WERI-Rb-1 (cell line): ENCODE results near the gene RIPPLY2.
"Not testable (repeated sequence)": the region's sequence is repeated elsewhere in the genome, so short reads cannot be mapped to it uniquely, and the experiment has no call there.

Source experiments
- DNase-seq: peaks from one replicate; pipeline ENCODE4 v3.0.0-alpha.2; 2020
- H3K27ac ChIP-seq: fragments of 250-450 bp; sonication (Bioruptor Pico); 2 replicates; pipeline ENCODE4 v1.5.1; 2020; ENCODE audit warnings: mild to moderate bottlenecking, moderate library complexity
- H3K27me3 ChIP-seq: fragments of 250-450 bp; sonication (Bioruptor Pico); 2 replicates; pipeline ENCODE4 v1.5.1; 2021; ENCODE audit warnings: mild to moderate bottlenecking, low read depth, moderate library complexity; ENCODE audit not compliant: insufficient read depth, severe bottlenecking
- H3K36me3 ChIP-seq: fragments of 250-450 bp; sonication (Bioruptor Pico); 2 replicates; pipeline ENCODE4 v1.5.1; 2020; ENCODE audit warnings: mild to moderate bottlenecking, moderate library complexity
- H3K4me3 ChIP-seq: 2 replicates; pipeline ENCODE4 v1.5.1; 2011; ENCODE audit warnings: low read depth, mild to moderate bottlenecking, control low read depth, low read length
- H3K9me3 ChIP-seq: fragments of 250-450 bp; sonication (Bioruptor Pico); 2 replicates; pipeline ENCODE4 v1.5.1; 2021; ENCODE audit warnings: mild to moderate bottlenecking, moderate library complexity; ENCODE audit not compliant: severe bottlenecking
- CTCF ChIP-seq: IDR thresholded peaks from 2 replicates; pipeline ENCODE4 v1.5.1; 2011; ENCODE audit warnings: low read depth, mild to moderate bottlenecking, control low read depth, inconsistent platforms, low read length

RIPPLY2 gene

GRCh38 chr6:83893024-83893423, 39.9 kb downstream of the RIPPLY2 start:
- Histone ChIP-seq H3K27ac (no peak overlapping the region), H3K4me3 (no peak overlapping the region), H3K9me3 (no peaks in the 10 kb centered on the region), H3K27me3 (no peaks in the 10 kb centered on the region), H3K36me3 (peaks cover 2% of the 10 kb centered on the region; the same call in 1 of the 2 replicates)
- no peak for TF ChIP-seq CTCF
- no peak for DNase-seq

DNA sequence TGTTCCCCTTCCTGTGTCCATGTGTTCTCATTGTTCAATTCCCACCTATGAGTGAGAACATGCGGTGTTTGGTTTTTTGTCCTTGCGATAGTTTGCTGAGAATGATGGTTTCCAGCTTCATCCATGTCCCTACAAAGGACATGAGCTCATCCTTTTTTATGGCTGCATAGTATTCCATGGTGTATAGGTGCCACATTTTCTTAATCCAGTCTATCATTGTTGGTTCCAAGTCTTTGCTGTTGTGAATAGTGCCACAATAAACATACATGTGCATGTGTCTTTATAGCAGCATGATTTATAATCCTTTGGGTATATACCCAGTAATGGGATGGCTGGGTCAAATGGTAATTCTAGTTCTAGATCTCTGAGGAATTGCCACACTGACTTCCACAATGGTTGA, 43.9 kb downstream of the RIPPLY2 start:
- not testable (repeated sequence) for H3K4me3 ChIP-seq

GRCh38 chr6:83901624-83902023, 48.5 kb downstream of the RIPPLY2 start:
- H3K4me3 ChIP-seq, result no peak overlapping the region
- no peak for TF ChIP-seq CTCF
- 0 out of 2 replicates have a peak, but pooled peaks cover under 1% of the 10 kb centered on the region for H3K36me3 ChIP-seq
- DNase-seq, result no peak
- H3K9me3 ChIP-seq, result no peaks in the 10 kb centered on the region
- no peak overlapping the region for H3K27ac ChIP-seq
- H3K27me3 ChIP-seq, result no peaks in the 10 kb centered on the region

More for the DNA sequence above, 43.9 kb downstream of the RIPPLY2 start:
- H3K27ac ChIP-seq, DNase-seq, H3K27me3 ChIP-seq, H3K9me3 ChIP-seq, H3K36me3 ChIP-seq: not testable (repeated sequence)

DNA sequence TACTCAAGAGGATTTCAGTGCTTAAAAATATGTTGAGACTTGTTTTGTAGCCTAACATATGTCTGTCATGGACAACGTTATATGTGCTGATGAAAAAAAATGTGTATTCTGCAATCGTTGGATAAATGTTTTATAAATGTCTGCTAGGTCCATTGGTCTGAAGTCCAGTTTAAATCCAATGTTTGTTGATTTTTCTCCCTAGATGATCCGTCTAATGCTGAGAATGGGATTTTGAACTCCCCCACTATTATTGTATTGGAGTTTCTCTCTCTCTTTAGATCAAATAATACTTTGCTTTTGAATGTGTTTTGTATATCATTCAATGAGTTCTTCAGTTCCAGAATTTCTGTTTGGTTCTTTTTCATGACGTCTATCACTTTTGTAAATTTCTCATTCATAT, 51.2 kb downstream of the RIPPLY2 start:
- no peak overlapping the region for H3K4me3 ChIP-seq
- no peaks in the 10 kb centered on the region for H3K36me3 ChIP-seq
- DNase-seq, result no peak
- no peaks in the 10 kb centered on the region for H3K9me3 ChIP-seq
- no peak overlapping the region for H3K27ac ChIP-seq
- no peak for TF ChIP-seq CTCF
- no peaks in the 10 kb centered on the region for H3K27me3 ChIP-seq

- Histone ChIP-seq H3K9me3 (no peaks in the 10 kb centered on the region), H3K27ac (no peak overlapping the region), H3K36me3 (no peaks in the 10 kb centered on the region), H3K27me3 (no peaks in the 10 kb centered on the region), H3K4me3 (no peak overlapping the region)
- no peak for TF ChIP-seq CTCF
- no peak for DNase-seq
Measured at GRCh38 chr6:83905648-83906047, 52.5 kb downstream of the RIPPLY2 start.
